ENCODE data around the gene SYT8.

Gene SYT8

GRCh38 chr11:1820463-1821325 lies 14.1 kb upstream of the SYT8 start:
- H3K27me3 ChIP-seq (replicated peaks; ENCODE audit: insufficient read depth, low read length): peaks cover 84% of the 10 kb centered on the region
- no peak for DNase-seq
- H2AFZ ChIP-seq (ENCODE audit: low read length): no peak overlapping the region
- no peak overlapping the region for H3K4me3 ChIP-seq (ENCODE audit: low read length)
- H3K9ac ChIP-seq (ENCODE audit: low read length): no peak overlapping the region
- no peaks in the 10 kb centered on the region for H3K4me1 ChIP-seq (ENCODE audit: low read length)
- no peaks in the 10 kb centered on the region for H3K9me3 ChIP-seq (replicated peaks; ENCODE audit: insufficient read depth, low read length)
- no peak overlapping the region for H3K27ac ChIP-seq (ENCODE audit: low read length)
- H3K36me3 ChIP-seq (replicated peaks; ENCODE audit: insufficient read depth, low read length): no peaks in the 10 kb centered on the region
- H3K9me2 ChIP-seq (replicated peaks; ENCODE audit: insufficient read depth, low read length): no peaks in the 10 kb centered on the region
- H3F3A ChIP-seq (ENCODE audit: insufficient read depth, low read length): no peaks in the 10 kb centered on the region
- no peaks in the 10 kb centered on the region for H4K20me1 ChIP-seq (ENCODE audit: insufficient read depth, low read length)
- TF ChIP-seq EZH2phosphoT487 (IDR thresholded peaks at IDR 0.05; ENCODE audit: low read length) (no peak), EZH2 (optimal IDR thresholded peaks at IDR 0.05; ENCODE audit: low read depth, low read length) (no peak), CTCF (IDR thresholded peaks at IDR 0.05; ENCODE audit: low read length) (no peak)
- no peaks in the 10 kb centered on the region for H3K79me2 ChIP-seq (ENCODE audit: low read length)
- H3K4me2 ChIP-seq (ENCODE audit: low read depth, low read length): no peak overlapping the region

GRCh38 chr11:1821562-1821961 lies 13.2 kb upstream of the SYT8 start:
- TF ChIP-seq CTCF (IDR thresholded peaks at IDR 0.05; ENCODE audit: low read length): no peak
- TF ChIP-seq EZH2 (optimal IDR thresholded peaks at IDR 0.05; ENCODE audit: low read depth, low read length): no peak
- no peak for TF ChIP-seq EZH2phosphoT487 (IDR thresholded peaks at IDR 0.05; ENCODE audit: low read length)
- H3K9ac ChIP-seq (ENCODE audit: low read length): no peak overlapping the region
- H3K9me2 ChIP-seq (replicated peaks; ENCODE audit: insufficient read depth, low read length): no peaks in the 10 kb centered on the region
- H2AFZ ChIP-seq (ENCODE audit: low read length): no peak overlapping the region
- no peak for DNase-seq
- no peak overlapping the region for H3K27ac ChIP-seq (ENCODE audit: low read length)
- peaks cover 84% of the 10 kb centered on the region for H3K27me3 ChIP-seq (replicated peaks; ENCODE audit: insufficient read depth, low read length)
- no peak overlapping the region for H3K4me2 ChIP-seq (ENCODE audit: low read depth, low read length)
- H3F3A ChIP-seq (ENCODE audit: insufficient read depth, low read length): no peaks in the 10 kb centered on the region
- H4K20me1 ChIP-seq (ENCODE audit: insufficient read depth, low read length): no peaks in the 10 kb centered on the region
- no peaks in the 10 kb centered on the region for H3K79me2 ChIP-seq (ENCODE audit: low read length)
- H3K4me1 ChIP-seq (ENCODE audit: low read length): no peaks in the 10 kb centered on the region
- no peaks in the 10 kb centered on the region for H3K36me3 ChIP-seq (replicated peaks; ENCODE audit: insufficient read depth, low read length)
- H3K4me3 ChIP-seq (ENCODE audit: low read length): no peak overlapping the region
- H3K9me3 ChIP-seq (replicated peaks; ENCODE audit: insufficient read depth, low read length): no peaks in the 10 kb centered on the region

- no peaks in the 10 kb centered on the region for H3F3A ChIP-seq (ENCODE audit: insufficient read depth, low read length)
- no peaks in the 10 kb centered on the region for H4K20me1 ChIP-seq (ENCODE audit: insufficient read depth, low read length)
- no peak overlapping the region for H3K9ac ChIP-seq (ENCODE audit: low read length)
- no peaks in the 10 kb centered on the region for H3K79me2 ChIP-seq (ENCODE audit: low read length)
- H3K4me3 ChIP-seq (ENCODE audit: low read length): no peak overlapping the region
- no peaks in the 10 kb centered on the region for H3K4me1 ChIP-seq (ENCODE audit: low read length)
- no peaks in the 10 kb centered on the region for H3K9me2 ChIP-seq (replicated peaks; ENCODE audit: insufficient read depth, low read length)
- TF ChIP-seq CTCF (IDR thresholded peaks at IDR 0.05; ENCODE audit: low read length) (no peak), EZH2phosphoT487 (IDR thresholded peaks at IDR 0.05; ENCODE audit: low read length) (no peak), EZH2 (optimal IDR thresholded peaks at IDR 0.05; ENCODE audit: low read depth, low read length) (no peak)
- DNase-seq: no peak
- H3K27me3 ChIP-seq (replicated peaks; ENCODE audit: insufficient read depth, low read length): peaks cover 84% of the 10 kb centered on the region
- no peak overlapping the region for H3K27ac ChIP-seq (ENCODE audit: low read length)
- no peaks in the 10 kb centered on the region for H3K36me3 ChIP-seq (replicated peaks; ENCODE audit: insufficient read depth, low read length)
- H3K4me2 ChIP-seq (ENCODE audit: low read depth, low read length): no peak overlapping the region
- no peaks in the 10 kb centered on the region for H3K9me3 ChIP-seq (replicated peaks; ENCODE audit: insufficient read depth, low read length)
- no peak overlapping the region for H2AFZ ChIP-seq (ENCODE audit: low read length)
These were observed 12.0 kb upstream of the SYT8 start for GRCh38 chr11:1822648-1823375.

Measured in MM.1S (cell line).